Measurements from ENCODE around the gene CCSER1.
"Not testable (repeated sequence)": the region's sequence is repeated elsewhere in the genome, so short reads cannot be mapped to it uniquely, and the experiment has no call there.

The CCSER1 gene

GRCh38 chr4:91600301-91600700 is 1473.1 kb downstream of the CCSER1 start:
- no peak for FAIRE-seq

GRCh38 chr4:91601401-91601800 is 1474.2 kb downstream of the CCSER1 start:
- no peak for FAIRE-seq

More at GRCh38 chr4:91600301-91600700, 1473.1 kb downstream of the CCSER1 start:
- DNase-seq (ENCODE audit: insufficient read length, low spot score): no peak

GRCh38 chr4:91611782-91612181 is 1484.6 kb downstream of the CCSER1 start:
- FAIRE-seq (no peak), DNase-seq (ENCODE audit: insufficient read length, low spot score) (no peak)

More at GRCh38 chr4:91601401-91601800, 1474.2 kb downstream of the CCSER1 start:
- no peak for DNase-seq (ENCODE audit: insufficient read length, low spot score)

- DNase-seq (ENCODE audit: insufficient read length, low spot score): no peak
Observed at GRCh38 chr4:91620952-91621351, 1493.8 kb downstream of the CCSER1 start.

GRCh38 chr4:91621446-91621845 is 1494.3 kb downstream of the CCSER1 start:
- DNase-seq (ENCODE audit: insufficient read length, low spot score): no peak

More at GRCh38 chr4:91620952-91621351, 1493.8 kb downstream of the CCSER1 start:
- no peak for FAIRE-seq

GRCh38 chr4:91622925-91623602 is 1495.9 kb downstream of the CCSER1 start:
- no peak for DNase-seq (ENCODE audit: insufficient read length, low spot score)
- no peak for FAIRE-seq

More at GRCh38 chr4:91621446-91621845, 1494.3 kb downstream of the CCSER1 start:
- FAIRE-seq: no peak

GRCh38 chr4:91623603-91623967 is 1496.4 kb downstream of the CCSER1 start:
- not testable (repeated sequence) for FAIRE-seq; DNase-seq (ENCODE audit: insufficient read length, low spot score)

- no peak for FAIRE-seq
Observed at GRCh38 chr4:91630054-91630453, 1502.9 kb downstream of the CCSER1 start.

GRCh38 chr4:91630764-91631163 is 1503.6 kb downstream of the CCSER1 start:
- DNase-seq (ENCODE audit: insufficient read length, low spot score) (no peak), FAIRE-seq (no peak)

More at GRCh38 chr4:91630054-91630453, 1502.9 kb downstream of the CCSER1 start:
- no peak for DNase-seq (ENCODE audit: insufficient read length, low spot score)

- FAIRE-seq (no peak), DNase-seq (ENCODE audit: insufficient read length, low spot score) (no peak)
Observed at GRCh38 chr4:91631335-91631734, 1504.1 kb downstream of the CCSER1 start.

GRCh38 chr4:91636083-91636482 is 1508.9 kb downstream of the CCSER1 start:
- DNase-seq (ENCODE audit: insufficient read length, low spot score): no peak
- FAIRE-seq: no peak
